Urinary bladder (tissue), 4 donors: ENCODE results near the gene GRK4. TPM values are rescaled to one million over a fixed set of nuclear protein-coding genes. Genes with fewer than 3 reads are reported as not detected.
A peak's percentile ranks its signal among the peaks of the same experiment; 100 is the strongest.
"Not testable (repeated sequence)": the region's sequence is repeated elsewhere in the genome, so short reads cannot be mapped to it uniquely, and the experiment has no call there.

Experiments
- DNase-seq: peaks from one replicate; pipeline ENCODE4 v3.0.0-alpha.2; 2015; ENCODE audit errors: extremely low spot score
- H3K27ac ChIP-seq: one replicate; pipeline ENCODE4 v1.5.1; 2013; ENCODE audit warnings: low read depth, mild to moderate bottlenecking, moderate library complexity
- H3K36me3 ChIP-seq: one replicate; pipeline ENCODE4 v1.6.1; 2013; ENCODE audit warnings: mild to moderate bottlenecking, moderate library complexity; ENCODE audit not compliant: insufficient read depth
- H3K4me1 ChIP-seq: one replicate; pipeline ENCODE4 v1.6.1; 2013; ENCODE audit warnings: mild to moderate bottlenecking, moderate library complexity; ENCODE audit not compliant: insufficient read depth
- H3K4me3 ChIP-seq: one replicate; pipeline ENCODE4 v1.5.1; 2013; ENCODE audit warnings: low read depth, low read length
- WGBS: extraction: QIAGEN DNeasy Blood & Tissue Kit; methylation state at CpG from one replicate; pipeline ENCODE4 v1.1.7; 2013; 5-methylcytosine and 5-hydroxymethylcytosine counted together
- polyA plus RNA-seq: library from polyadenylated mRNA; stranded (reverse); fragments of 200-250 nt; gene quantifications from one replicate; pipeline ENCODE4 v1.2.3, GENCODE V29; 2013
- total RNA-seq: library from RNA; depleted of rRNA; stranded (reverse); fragments of >200 nt; gene quantifications from one replicate; pipeline ENCODE4 v1.2.3, GENCODE V29; 2014
- donor health status: healthy with polysubstance abuse.
- donor health status: healthy.

Gene GRK4
- total and polyA plus RNA-seq, 2 donors = 3.1 to 9.9 TPM

DNA sequence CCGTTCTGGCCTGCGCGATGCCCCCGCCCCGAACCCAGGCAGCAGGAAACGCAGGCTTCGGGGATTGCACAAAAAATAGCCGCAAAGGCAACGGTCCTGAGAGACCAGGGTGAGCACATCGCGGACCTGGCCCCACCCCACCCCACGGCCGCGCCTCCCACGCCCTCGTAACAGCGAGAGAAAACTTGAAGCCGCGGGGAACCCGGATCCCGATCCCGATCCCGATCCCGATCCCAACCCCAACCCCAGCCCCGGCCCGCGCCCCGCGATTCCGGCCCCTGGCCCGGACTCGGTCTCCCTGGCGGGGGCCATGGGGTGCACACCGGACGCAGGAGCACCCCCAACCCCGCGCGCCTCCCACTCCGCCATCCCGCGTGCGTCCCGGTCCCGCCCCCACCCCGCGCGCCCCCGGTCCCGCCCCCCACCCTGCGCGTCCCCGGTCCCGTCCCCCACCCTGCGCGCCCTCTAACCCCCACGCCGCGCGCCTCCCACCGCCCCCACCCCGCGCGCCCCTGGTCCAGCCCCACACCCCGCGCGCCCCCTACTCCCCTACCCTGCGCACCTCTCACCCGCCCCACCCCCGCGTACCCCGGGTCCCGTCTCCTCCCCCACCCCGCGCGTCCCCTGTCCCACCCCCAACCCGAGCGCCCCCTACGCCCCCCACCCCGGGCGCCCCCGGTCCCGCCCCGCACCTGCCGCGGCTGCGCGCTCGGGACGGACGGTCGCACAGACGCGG, 29.1 kb upstream of the GRK4 start:
- Histone ChIP-seq H3K36me3 (peaks cover 1% of the 10 kb centered on the region), H3K4me3 (peak overlapping the region; percentile 60), H3K4me1 (no peaks in the 10 kb centered on the region), H3K27ac (peak overlapping the region; percentile 70)
- no peak for DNase-seq
- WGBS = 2% methylated on average over 90 of the region's 93 CpGs

DNA sequence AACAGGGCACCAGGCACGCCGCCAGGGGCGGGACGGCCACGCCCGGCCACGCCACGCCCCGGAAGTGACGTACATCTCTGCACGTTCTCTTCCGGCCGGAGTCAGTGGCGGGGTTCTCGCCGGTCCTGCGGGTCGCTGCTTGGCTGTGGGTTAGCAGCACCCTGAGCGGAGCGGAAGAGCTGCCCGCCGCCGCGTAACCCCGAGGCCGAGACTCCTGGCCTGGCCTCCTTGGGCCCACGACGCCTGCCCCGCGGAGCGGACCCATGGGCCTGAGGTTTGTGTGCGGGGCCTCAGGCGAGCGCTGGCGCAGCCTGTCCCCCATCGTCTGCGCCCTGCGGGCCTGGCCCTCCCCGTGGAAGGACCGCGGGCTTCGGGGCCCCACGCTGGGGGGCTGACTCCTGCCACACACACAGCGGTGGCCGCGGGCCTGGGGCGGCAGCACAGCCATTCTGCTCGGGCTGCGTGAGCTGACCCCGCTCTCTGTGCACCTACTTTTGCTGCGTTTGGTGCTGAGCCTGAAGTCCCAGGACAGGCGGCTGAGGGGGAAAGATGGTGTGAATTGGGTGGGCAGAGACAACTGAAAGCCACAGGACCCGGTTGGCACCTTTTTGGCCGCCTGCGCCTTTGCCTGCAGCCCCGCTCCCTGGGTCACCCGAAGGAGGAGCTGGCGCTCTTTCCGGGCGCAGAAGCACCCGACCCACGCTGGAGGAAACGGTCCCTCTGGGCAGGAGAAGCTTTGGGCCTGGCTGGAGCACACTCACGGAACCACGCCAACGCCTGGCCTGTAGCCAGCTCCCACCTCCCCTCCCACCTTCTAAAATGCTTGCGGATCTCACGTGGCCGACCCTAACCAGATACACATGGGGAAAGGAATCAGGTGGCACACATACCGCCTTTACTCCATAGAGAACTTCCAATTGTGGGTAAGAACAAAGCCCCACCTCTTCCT, 28.3 kb upstream of the GRK4 start:
- WGBS = under 1% methylated on average over 70 of the region's 70 CpGs
- Histone ChIP-seq H3K36me3 (peaks cover 8% of the 10 kb centered on the region), H3K4me1 (no peaks in the 10 kb centered on the region), H3K27ac (peak overlapping the region; percentile 92), H3K4me3 (peak overlapping the region; percentile 60)
- DNase-seq = peak; percentile 74

- H3K4me3 ChIP-seq = peak overlapping the region; percentile 60
- no peak for DNase-seq
- H3K27ac ChIP-seq = no peak overlapping the region
- no peaks in the 10 kb centered on the region for H3K4me1 ChIP-seq
- 78% methylated on average over 20 of the region's 20 CpGs for WGBS
- H3K36me3 ChIP-seq = peaks cover 8% of the 10 kb centered on the region
Observed at GRCh38 chr4:2935762-2936743, 27.3 kb upstream of the GRK4 start.

DNA sequence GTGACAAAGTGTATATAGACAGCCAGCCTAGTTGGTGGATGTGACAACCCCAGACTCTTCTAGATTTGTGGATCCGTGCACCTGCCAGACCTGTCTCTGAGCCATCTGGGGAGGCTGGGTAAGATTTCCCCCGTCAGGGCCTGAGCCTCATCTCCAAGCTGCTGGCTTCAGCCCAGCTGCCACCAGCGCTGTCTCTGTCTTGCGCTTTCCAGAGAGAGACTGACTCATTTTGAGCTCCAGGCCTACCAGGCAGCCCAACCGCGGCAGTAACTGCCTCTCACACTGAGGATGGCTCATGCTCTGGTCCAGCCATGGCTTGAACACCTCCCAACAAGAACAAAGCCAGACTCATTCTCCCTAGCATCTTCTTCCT, 26.6 kb upstream of the GRK4 start:
- H3K4me3 ChIP-seq = no peak overlapping the region
- peaks cover 8% of the 10 kb centered on the region for H3K36me3 ChIP-seq
- 75% methylated on average over 6 of the region's 6 CpGs for WGBS
- H3K27ac ChIP-seq = peak overlapping the region; percentile 35
- no peak for DNase-seq
- H3K4me1 ChIP-seq = no peaks in the 10 kb centered on the region

GRCh38 chr4:2937146-2937857, 26.1 kb upstream of the GRK4 start:
- Histone ChIP-seq H3K4me1 (no peaks in the 10 kb centered on the region), H3K27ac (no peak overlapping the region), H3K4me3 (no peak overlapping the region), H3K36me3 (peaks cover 8% of the 10 kb centered on the region)
- DNase-seq = peak; percentile 46
- 73% methylated on average over 23 of the region's 23 CpGs for WGBS

- Histone ChIP-seq H3K4me1 (no peaks in the 10 kb centered on the region), H3K36me3 (peaks cover 8% of the 10 kb centered on the region), H3K27ac (no peak overlapping the region), H3K4me3 (no peak overlapping the region)
- DNase-seq = no peak
- 79% methylated on average over 12 of the region's 12 CpGs for WGBS
Observed at GRCh38 chr4:2937986-2938385, 25.4 kb upstream of the GRK4 start.

DNA sequence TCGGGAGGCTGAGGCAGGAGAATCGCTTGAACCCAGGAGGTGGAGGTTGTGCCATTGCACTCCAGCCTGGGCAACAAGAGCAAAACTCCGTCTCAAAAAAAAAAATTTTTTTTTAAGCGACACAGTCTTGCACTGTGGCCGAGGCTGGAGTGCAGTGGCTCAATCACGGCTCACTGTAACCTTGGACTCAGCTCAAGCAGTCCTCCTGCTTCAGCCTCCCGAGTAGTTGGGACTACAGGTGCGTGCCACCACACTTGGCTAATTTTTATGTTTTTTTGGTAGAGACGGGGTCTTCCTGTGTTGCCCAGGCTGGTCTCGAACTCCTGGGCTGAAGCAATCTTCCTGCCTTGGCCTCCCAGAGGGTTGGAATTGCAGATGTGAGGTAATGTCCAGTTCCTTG, 25.0 kb upstream of the GRK4 start:
- not testable (repeated sequence) for H3K27ac ChIP-seq, DNase-seq, H3K4me1 ChIP-seq, H3K36me3 ChIP-seq, H3K4me3 ChIP-seq
- 95% methylated on average over 10 of the region's 10 CpGs for WGBS

DNA sequence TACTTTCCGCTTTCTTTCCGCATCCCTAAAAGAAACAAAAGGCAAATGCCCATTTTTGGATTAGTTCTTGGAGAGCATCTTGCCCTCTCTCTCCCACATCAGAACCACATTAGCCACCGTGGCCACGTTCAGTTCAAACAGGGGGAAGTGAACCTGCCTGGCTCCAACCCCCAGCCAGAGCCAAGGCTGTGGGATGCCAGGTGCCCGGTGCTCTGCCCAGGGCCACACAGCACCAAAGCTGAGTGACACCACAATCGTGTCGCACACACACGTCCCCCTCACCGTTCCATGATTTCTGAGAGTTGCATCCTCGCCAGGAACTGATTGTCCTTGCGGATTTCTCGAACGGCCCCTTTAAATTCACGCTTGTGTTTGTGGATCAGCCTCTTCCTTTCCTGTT, 24.5 kb upstream of the GRK4 start:
- Histone ChIP-seq H3K27ac (no peak overlapping the region), H3K4me1 (no peaks in the 10 kb centered on the region), H3K4me3 (no peak overlapping the region), H3K36me3 (peaks cover 8% of the 10 kb centered on the region)
- no peak for DNase-seq
- WGBS = 92% methylated on average over 14 of the region's 14 CpGs

DNA sequence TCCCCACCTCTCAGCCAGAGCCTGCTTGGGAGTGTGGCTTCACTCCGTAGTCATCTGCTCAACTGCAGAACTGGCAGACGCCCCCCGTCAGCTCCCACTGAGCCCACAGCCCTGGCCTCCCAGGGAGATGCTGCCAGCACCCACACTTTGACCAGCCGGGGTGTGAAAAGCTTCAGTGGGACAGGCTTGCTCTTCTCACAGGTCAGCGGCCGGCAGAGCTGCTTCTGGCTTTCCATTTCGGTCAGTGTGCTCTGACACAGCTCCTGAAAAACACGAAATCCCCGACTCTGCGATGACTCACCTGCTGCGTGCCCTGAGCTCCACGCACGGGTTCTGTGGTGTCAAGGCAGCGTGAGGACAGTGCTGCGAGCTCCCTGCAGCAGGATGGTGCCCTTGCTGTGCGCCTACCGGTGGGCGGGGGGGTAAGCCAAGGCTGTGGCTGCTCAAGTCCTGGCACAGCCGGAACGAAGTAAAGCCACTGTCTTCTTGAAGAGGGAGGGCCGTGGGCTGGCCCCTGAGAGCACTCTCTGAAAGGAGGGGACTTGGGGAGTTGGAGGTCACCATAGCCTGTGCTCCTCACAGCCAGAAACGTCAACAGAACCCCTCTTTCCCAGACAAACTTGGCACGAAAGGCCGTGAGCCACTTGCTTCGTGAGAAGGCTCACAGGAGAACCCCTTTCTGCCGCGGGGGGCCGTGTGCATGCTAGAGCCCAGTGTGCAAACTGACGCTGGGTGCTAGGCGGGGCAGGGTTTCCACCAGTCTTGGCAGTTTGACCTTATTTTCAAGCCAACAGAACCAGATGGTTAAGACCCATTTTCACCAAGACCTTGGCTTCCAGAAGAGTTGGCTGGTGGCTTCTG, 23.8 kb upstream of the GRK4 start:
- 85% methylated on average over 30 of the region's 30 CpGs for WGBS
- DNase-seq = no peak
- H3K36me3 ChIP-seq = peaks cover 8% of the 10 kb centered on the region
- no peaks in the 10 kb centered on the region for H3K4me1 ChIP-seq
- no peak overlapping the region for H3K27ac ChIP-seq
- H3K4me3 ChIP-seq = no peak overlapping the region

GRCh38 chr4:2940267-2941137, 22.9 kb upstream of the GRK4 start:
- Histone ChIP-seq H3K27ac (no peak overlapping the region), H3K4me3 (no peak overlapping the region), H3K4me1 (no peaks in the 10 kb centered on the region), H3K36me3 (peaks cover 8% of the 10 kb centered on the region)
- DNase-seq = no peak
- WGBS = 88% methylated on average over 29 of the region's 29 CpGs
